ENCODE measurements around the gene ADCK2.
A peak's percentile ranks its signal among the peaks of the same experiment; 100 is the strongest.
"Not testable (repeated sequence)": the region's sequence is repeated elsewhere in the genome, so short reads cannot be mapped to it uniquely, and the experiment has no call there.

The ADCK2 gene

GRCh38 chr7:140655511-140656408, 17.0 kb upstream of the ADCK2 start:
- ATAC-seq (ENCODE audit: low read depth), result no peak
- DNase-seq (ENCODE audit: low spot score in 2 of 2), result no peak

GRCh38 chr7:140656548-140657515, 15.9 kb upstream of the ADCK2 start:
- Mint-ChIP-seq H3K4me1 (peaks cover 23% of the 10 kb centered on the region), H3K36me3 (no peaks in the 10 kb centered on the region), H3K27me3 (peaks cover 2% of the 10 kb centered on the region)

More at GRCh38 chr7:140655511-140656408, 17.0 kb upstream of the ADCK2 start:
- Mint-ChIP-seq H3K9me3 (no peaks in the 10 kb centered on the region), H3K36me3 (no peaks in the 10 kb centered on the region), H3K4me3 (peak overlapping the region; percentile 11), H3K27ac (peak overlapping the region; percentile 88), H3K4me1 (peaks cover 23% of the 10 kb centered on the region), H3K27me3 (peaks cover 2% of the 10 kb centered on the region)

GRCh38 chr7:140657891-140658290, 14.9 kb upstream of the ADCK2 start:
- no peaks in the 10 kb centered on the region for H3K9me3 Mint-ChIP-seq
- H3K27ac Mint-ChIP-seq, result no peak overlapping the region
- ATAC-seq (ENCODE audit: low read depth), result no peak
- H3K4me3 Mint-ChIP-seq, result no peak overlapping the region
- peaks cover 23% of the 10 kb centered on the region for H3K4me1 Mint-ChIP-seq
- no peaks in the 10 kb centered on the region for H3K36me3 Mint-ChIP-seq
- H3K27me3 Mint-ChIP-seq, result peaks cover 2% of the 10 kb centered on the region
- DNase-seq (ENCODE audit: low spot score in 2 of 2), result no peak

More at GRCh38 chr7:140656548-140657515, 15.9 kb upstream of the ADCK2 start:
- Mint-ChIP-seq H3K27ac (peak overlapping the region; percentile 88), H3K4me3 (peak overlapping the region; percentile 86), H3K9me3 (no peaks in the 10 kb centered on the region)
- peak; percentile 94 for ATAC-seq (ENCODE audit: low read depth)
- DNase-seq (ENCODE audit: low spot score in 2 of 2), result peak; percentile 37 to 39

- Mint-ChIP-seq H3K4me3 (no peak overlapping the region), H3K9me3 (no peaks in the 10 kb centered on the region), H3K27me3 (peaks cover 2% of the 10 kb centered on the region), H3K4me1 (peaks cover 15% of the 10 kb centered on the region), H3K27ac (no peak overlapping the region), H3K36me3 (no peaks in the 10 kb centered on the region)
- no peak for ATAC-seq (ENCODE audit: low read depth)
- DNase-seq (ENCODE audit: low spot score in 2 of 2), result no peak
These were observed 12.9 kb upstream of the ADCK2 start for GRCh38 chr7:140659856-140660255.

- no peak overlapping the region for H3K4me3 Mint-ChIP-seq
- H3K27me3 Mint-ChIP-seq, result peaks cover 2% of the 10 kb centered on the region
- no peak overlapping the region for H3K27ac Mint-ChIP-seq
These were observed 11.6 kb upstream of the ADCK2 start for GRCh38 chr7:140661124-140661523.

GRCh38 chr7:140662938-140663337, 9.8 kb upstream of the ADCK2 start:
- DNase-seq (ENCODE audit: low spot score in 2 of 2); H3K36me3 Mint-ChIP-seq; ATAC-seq (ENCODE audit: low read depth); H3K4me1 Mint-ChIP-seq; H3K27me3 Mint-ChIP-seq; H3K27ac Mint-ChIP-seq; H3K9me3 Mint-ChIP-seq; H3K4me3 Mint-ChIP-seq: not testable (repeated sequence)

More at GRCh38 chr7:140661124-140661523, 11.6 kb upstream of the ADCK2 start:
- no peak for ATAC-seq (ENCODE audit: low read depth)
- peaks cover 10% of the 10 kb centered on the region for H3K4me1 Mint-ChIP-seq
- H3K36me3 Mint-ChIP-seq, result no peaks in the 10 kb centered on the region
- DNase-seq (ENCODE audit: low spot score in 2 of 2), result no peak
- H3K9me3 Mint-ChIP-seq, result no peaks in the 10 kb centered on the region

GRCh38 chr7:140667476-140667875, 5.3 kb upstream of the ADCK2 start:
- Mint-ChIP-seq H3K36me3 (no peaks in the 10 kb centered on the region), H3K27me3 (peaks cover 1% of the 10 kb centered on the region), H3K4me3 (no peak overlapping the region), H3K4me1 (peaks cover 3% of the 10 kb centered on the region), H3K27ac (no peak overlapping the region), H3K9me3 (no peaks in the 10 kb centered on the region)
- DNase-seq (ENCODE audit: low spot score in 2 of 2), result no peak
- ATAC-seq (ENCODE audit: low read depth), result no peak

- no peak for ATAC-seq (ENCODE audit: low read depth)
- no peak overlapping the region for H3K27ac Mint-ChIP-seq
- no peak overlapping the region for H3K4me3 Mint-ChIP-seq
- H3K4me1 Mint-ChIP-seq, result peaks cover 6% of the 10 kb centered on the region
- peaks cover 1% of the 10 kb centered on the region for H3K27me3 Mint-ChIP-seq
- no peaks in the 10 kb centered on the region for H3K9me3 Mint-ChIP-seq
- no peaks in the 10 kb centered on the region for H3K36me3 Mint-ChIP-seq
- DNase-seq (ENCODE audit: low spot score in 2 of 2), result no peak
These were observed 4.1 kb upstream of the ADCK2 start for GRCh38 chr7:140668641-140669040.

- Mint-ChIP-seq H3K36me3 (no peaks in the 10 kb centered on the region), H3K4me1 (peaks cover 11% of the 10 kb centered on the region), H3K27me3 (peaks cover 1% of the 10 kb centered on the region), H3K9me3 (no peaks in the 10 kb centered on the region), H3K4me3 (no peak overlapping the region), H3K27ac (no peak overlapping the region)
- ATAC-seq (ENCODE audit: low read depth), result no peak
- no peak for DNase-seq (ENCODE audit: low spot score in 2 of 2)
These were observed 3.4 kb upstream of the ADCK2 start for GRCh38 chr7:140669352-140669751.

GRCh38 chr7:140669862-140670261, 2.9 kb upstream of the ADCK2 start:
- not testable (repeated sequence) for ATAC-seq (ENCODE audit: low read depth); H3K4me3 Mint-ChIP-seq; H3K27me3 Mint-ChIP-seq; DNase-seq (ENCODE audit: low spot score in 2 of 2); H3K27ac Mint-ChIP-seq; H3K36me3 Mint-ChIP-seq; H3K9me3 Mint-ChIP-seq
- H3K4me1 Mint-ChIP-seq, result peaks cover 16% of the 10 kb centered on the region

GRCh38 chr7:140670343-140670935, 2.3 kb upstream of the ADCK2 start:
- Mint-ChIP-seq H3K27me3 (peaks cover 1% of the 10 kb centered on the region), H3K4me3 (no peak overlapping the region), H3K4me1 (peaks cover 22% of the 10 kb centered on the region), H3K27ac (no peak overlapping the region), H3K36me3 (no peaks in the 10 kb centered on the region), H3K9me3 (no peaks in the 10 kb centered on the region)
- ATAC-seq (ENCODE audit: low read depth) (no peak), DNase-seq (ENCODE audit: low spot score in 2 of 2) (no peak)

GRCh38 chr7:140671966-140672365, 779 bp upstream of the ADCK2 start:
- H3K4me1 Mint-ChIP-seq, result peaks cover 32% of the 10 kb centered on the region
- DNase-seq (ENCODE audit: low spot score in 2 of 2) (no peak), ATAC-seq (ENCODE audit: low read depth) (no peak)
- no peaks in the 10 kb centered on the region for H3K36me3 Mint-ChIP-seq
- H3K27ac Mint-ChIP-seq, result peak overlapping the region; percentile 68
- H3K4me3 Mint-ChIP-seq, result peak overlapping the region; percentile 75
- no peaks in the 10 kb centered on the region for H3K27me3 Mint-ChIP-seq
- no peaks in the 10 kb centered on the region for H3K9me3 Mint-ChIP-seq

- Mint-ChIP-seq H3K4me3 (peak overlapping the region; percentile 85), H3K27me3 (no peaks in the 10 kb centered on the region), H3K36me3 (peaks cover 6% of the 10 kb centered on the region), H3K9me3 (no peaks in the 10 kb centered on the region), H3K4me1 (peaks cover 40% of the 10 kb centered on the region), H3K27ac (peak overlapping the region; percentile 94)
- ATAC-seq (ENCODE audit: low read depth), result peak; percentile 59
- peak; percentile 52 to 74 for DNase-seq (ENCODE audit: low spot score in 2 of 2)
These were observed 473 bp downstream of the ADCK2 start for GRCh38 chr7:140673063-140673773.

Data from memory B cell (primary cell).